ENCODE results near the gene TIMM44. TPM values are rescaled to one million over a fixed set of nuclear protein-coding genes. Genes with fewer than 3 reads are reported as not detected.
A peak's percentile ranks its signal among the peaks of the same experiment; 100 is the strongest.
"Not testable (repeated sequence)": the region's sequence is repeated elsewhere in the genome, so short reads cannot be mapped to it uniquely, and the experiment has no call there.

Gene TIMM44
- total RNA-seq, 1 donor, result 57.9 TPM

GRCh38 chr19:7962644-7963268 lies 19.3 kb upstream of the TIMM44 start:
- TF ChIP-seq CTCF (IDR thresholded peaks at IDR 0.05; ENCODE audit: insufficient read depth, low read depth, low read length), result no peak
- H3K4me3 ChIP-seq (ENCODE audit: low read depth, low read length), result no peak overlapping the region
- no peak for DNase-seq (ENCODE audit: low read depth)

- no peak for TF ChIP-seq CTCF (IDR thresholded peaks at IDR 0.05; ENCODE audit: insufficient read depth, low read depth, low read length)
- no peak overlapping the region for H3K4me3 ChIP-seq (ENCODE audit: low read depth, low read length)
- DNase-seq (ENCODE audit: low read depth), result no peak
Observed at GRCh38 chr19:7961920-7962626, 18.6 kb upstream of the TIMM44 start.

- not testable (repeated sequence) for H3K4me3 ChIP-seq (ENCODE audit: low read depth, low read length); DNase-seq (ENCODE audit: low read depth)
Observed at GRCh38 chr19:7961082-7961481, 17.6 kb upstream of the TIMM44 start.

- no peak for TF ChIP-seq CTCF (IDR thresholded peaks at IDR 0.05; ENCODE audit: insufficient read depth, low read depth, low read length)
- DNase-seq (ENCODE audit: low read depth), result no peak
- H3K4me3 ChIP-seq (ENCODE audit: low read depth, low read length), result no peak overlapping the region
Observed at GRCh38 chr19:7959211-7959610, 15.7 kb upstream of the TIMM44 start.

- DNase-seq (ENCODE audit: low read depth), result no peak
- TF ChIP-seq CTCF (IDR thresholded peaks at IDR 0.05; ENCODE audit: insufficient read depth, low read depth, low read length), result no peak
- H3K4me3 ChIP-seq (ENCODE audit: low read depth, low read length), result no peak overlapping the region
Observed at GRCh38 chr19:7955696-7956095, 12.2 kb upstream of the TIMM44 start.

GRCh38 chr19:7953576-7953975 lies 10.1 kb upstream of the TIMM44 start:
- no peak overlapping the region for H3K4me3 ChIP-seq (ENCODE audit: low read depth, low read length)
- peak; percentile 2 for DNase-seq (ENCODE audit: low read depth)

More at GRCh38 chr19:7953576-7953975, 10.1 kb upstream of the TIMM44 start:
- no peak for TF ChIP-seq CTCF (IDR thresholded peaks at IDR 0.05; ENCODE audit: insufficient read depth, low read depth, low read length)
